ENCODE data around the gene HAL.

The HAL gene

DNA sequence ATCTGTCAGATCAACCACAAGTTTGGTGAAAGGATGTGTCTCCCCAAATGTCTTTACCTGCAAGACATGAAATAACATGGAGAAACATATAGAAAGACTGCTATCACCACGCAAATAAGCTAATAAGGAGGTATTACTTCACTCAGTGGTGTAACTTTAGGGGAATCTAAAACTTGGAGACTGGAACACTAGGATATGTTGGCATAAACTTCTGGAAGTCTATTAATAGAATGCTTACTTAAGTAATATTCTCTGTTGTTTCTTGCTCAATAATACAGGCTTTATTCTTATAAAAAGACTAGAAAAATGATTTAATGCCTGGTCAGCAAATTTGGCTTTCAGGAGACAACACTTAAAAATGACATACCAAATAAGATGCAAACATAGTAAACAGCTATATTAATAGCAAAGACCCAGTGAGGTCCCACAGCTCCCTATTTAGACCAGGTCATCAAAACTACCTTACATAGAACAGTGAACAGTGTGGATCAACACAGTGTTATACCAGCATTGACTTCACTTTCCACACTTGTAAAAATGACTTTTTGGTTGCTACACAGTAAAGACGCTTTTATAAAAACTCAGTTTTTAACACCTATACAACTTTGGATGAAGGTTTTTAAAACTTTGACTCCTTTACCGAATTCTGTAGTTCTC lies 18.9 kb upstream of the HAL start:
- no peak for DNase-seq (ENCODE audit: low read depth in 1 of 2, low spot score in 1 of 2)

DNA sequence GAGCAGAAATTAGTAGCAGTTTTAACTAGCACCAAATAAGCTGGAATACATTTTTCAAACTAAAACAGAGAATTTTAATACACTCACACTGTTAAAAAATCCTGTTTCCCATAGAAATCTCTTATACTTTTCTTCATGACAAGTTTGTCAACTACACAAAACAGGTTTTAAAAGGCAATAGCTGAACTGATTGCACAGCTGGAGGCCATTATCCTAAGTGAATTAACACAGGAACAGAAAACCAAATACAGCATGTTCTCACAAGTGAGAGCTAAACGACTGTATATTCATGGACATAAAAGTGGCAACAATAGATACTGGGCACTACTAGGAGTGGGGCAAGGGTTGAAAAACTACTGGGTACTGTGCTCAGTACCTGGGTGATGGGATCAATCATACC lies 11.6 kb upstream of the HAL start:
- DNase-seq (ENCODE audit: low read depth in 1 of 2, low spot score in 1 of 2), result no peak

GRCh38 chr12:96006727-96007126 lies 10.6 kb upstream of the HAL start:
- no peak for DNase-seq (ENCODE audit: low read depth in 1 of 2, low spot score in 1 of 2)

GRCh38 chr12:96000858-96001257 lies 4.7 kb upstream of the HAL start:
- no peak for DNase-seq (ENCODE audit: low read depth in 1 of 2, low spot score in 1 of 2)

- no peak for DNase-seq (ENCODE audit: low read depth in 1 of 2, low spot score in 1 of 2)
Observed at GRCh38 chr12:95999484-95999883, 3.3 kb upstream of the HAL start.

- DNase-seq (ENCODE audit: low read depth in 1 of 2, low spot score in 1 of 2), result no peak
Observed at GRCh38 chr12:95998611-95999286, 2.6 kb upstream of the HAL start.

DNA sequence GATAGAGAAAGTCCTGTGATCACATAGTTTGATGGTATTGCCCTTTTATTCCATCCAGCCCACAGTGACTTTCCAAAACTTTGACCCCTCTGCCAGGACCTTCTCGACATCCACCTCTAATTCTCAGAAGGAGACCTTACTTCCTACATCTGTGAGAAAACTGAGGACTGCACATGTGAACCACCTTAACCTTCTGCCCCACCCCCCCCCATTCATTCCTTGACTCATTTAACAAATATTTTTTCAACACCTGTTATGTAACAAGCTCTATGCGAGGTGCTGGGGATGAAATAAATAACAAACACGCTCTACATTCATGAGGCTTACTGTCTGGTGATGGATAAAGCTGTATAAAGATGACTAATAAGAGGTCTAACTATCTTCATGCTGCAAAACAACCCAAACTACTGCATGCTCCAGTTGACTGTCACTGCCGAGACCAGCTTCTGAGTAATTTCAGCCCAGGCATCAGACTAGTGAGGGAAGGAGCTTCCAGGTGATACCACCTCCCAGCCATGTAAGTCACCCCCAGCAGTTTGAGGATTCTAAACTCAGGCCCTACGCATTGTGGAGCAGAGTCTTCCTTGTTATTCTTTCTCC lies 1.9 kb upstream of the HAL start:
- DNase-seq (ENCODE audit: low read depth in 1 of 2, low spot score in 1 of 2), result no peak

DNA sequence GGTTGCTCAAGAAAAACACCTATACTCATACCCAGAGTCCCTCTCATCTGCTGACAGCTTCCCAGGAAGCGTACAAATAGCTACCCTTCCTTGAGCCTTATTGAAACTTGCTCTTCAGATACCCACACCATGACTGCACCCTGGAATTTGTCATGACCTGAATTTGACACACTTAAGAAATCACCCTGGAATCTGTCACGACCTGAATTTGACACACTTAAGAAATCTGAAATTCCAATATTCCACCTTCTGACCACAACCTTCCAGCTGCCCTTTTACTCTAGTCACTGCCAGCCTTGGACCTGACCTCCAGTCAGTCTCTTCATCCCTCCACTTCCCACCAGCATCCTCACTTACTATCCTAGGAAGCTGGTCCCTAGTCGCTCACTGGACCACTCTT lies 1.1 kb upstream of the HAL start:
- DNase-seq (ENCODE audit: low read depth in 1 of 2, low spot score in 1 of 2), result no peak

DNA sequence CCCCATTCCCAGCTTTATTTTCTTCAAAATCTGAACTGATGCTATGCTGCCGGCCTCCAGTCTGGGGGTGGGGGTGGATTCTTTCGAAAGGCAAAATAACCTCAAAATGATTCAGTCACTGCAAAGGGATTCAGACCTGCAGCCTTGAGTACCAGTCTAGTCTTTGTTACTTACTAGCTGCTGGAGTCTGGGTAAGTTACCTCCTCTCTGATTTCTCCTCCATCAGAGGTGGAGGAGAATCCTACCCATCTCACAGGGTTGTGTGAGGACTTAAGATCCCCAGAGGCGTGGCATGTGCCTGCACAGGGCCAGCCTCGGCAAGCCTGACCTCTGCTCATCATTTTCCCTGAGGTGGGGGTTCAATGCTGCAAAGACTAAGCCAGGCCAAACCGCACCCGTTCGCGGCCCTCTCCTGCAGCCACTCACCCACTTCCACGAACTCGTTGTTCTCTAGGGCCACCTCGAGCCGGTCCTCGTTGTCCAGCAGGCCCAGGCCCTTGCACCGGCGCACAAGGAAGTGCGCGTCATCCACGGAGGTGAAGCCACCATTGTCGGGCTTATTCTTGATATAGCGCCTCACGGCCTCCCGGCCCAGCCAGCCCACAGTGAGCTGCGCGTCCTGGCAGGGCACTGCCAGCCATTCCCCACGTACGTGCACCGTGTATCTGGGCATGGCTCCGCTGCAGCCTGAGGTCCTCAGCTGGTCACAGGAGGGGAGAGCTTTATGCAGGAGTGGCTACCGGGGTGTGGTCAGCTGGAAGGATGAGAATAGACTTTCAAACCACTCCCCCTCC lies 709 bp downstream of the HAL start:
- DNase-seq (ENCODE audit: low read depth in 1 of 2, low spot score in 1 of 2), result no peak

DNA sequence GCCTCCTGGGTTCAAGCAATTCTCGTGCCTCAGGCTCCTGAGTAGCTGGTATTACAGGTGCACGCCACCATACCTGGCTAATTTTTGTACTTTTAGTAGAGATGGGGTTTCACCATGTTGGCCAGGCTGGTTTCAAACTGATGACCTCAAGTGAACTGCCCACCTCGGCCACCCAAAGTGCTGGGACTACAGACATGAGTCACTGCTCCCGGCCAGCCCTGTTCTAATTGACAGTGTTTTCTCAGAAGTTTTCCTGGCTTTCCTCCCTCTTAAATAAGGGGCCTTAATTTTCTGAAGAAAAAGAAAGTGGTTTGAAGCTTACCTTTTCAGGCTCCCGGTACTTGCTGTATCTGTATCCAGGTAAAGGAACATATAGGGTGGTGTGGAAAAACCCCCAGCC lies 1.7 kb downstream of the HAL start:
- DNase-seq (ENCODE audit: low read depth in 1 of 2, low spot score in 1 of 2), result no peak

DNA sequence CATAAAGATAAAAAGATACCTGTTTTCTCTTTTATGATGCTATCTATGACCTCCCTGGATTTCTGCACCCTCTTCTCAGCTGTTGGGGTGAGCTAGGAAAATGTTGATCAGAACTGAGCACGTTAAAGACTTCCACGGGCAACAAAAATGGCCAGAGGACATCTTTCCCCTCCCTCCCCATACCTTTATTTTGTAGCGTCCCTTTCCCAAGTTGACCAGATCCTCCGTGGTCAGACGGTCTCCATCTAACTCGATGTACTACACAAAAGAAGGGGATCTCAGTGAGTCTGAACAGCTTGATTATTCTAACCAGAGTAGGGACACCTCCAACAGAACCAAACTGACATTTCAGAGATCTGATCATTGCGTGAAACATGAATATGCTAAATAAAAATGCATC lies 2.2 kb downstream of the HAL start:
- DNase-seq (ENCODE audit: low read depth in 1 of 2, low spot score in 1 of 2), result no peak

GRCh38 chr12:95990136-95990535 lies 6.0 kb downstream of the HAL start:
- DNase-seq (ENCODE audit: low read depth in 1 of 2, low spot score in 1 of 2), result no peak

GRCh38 chr12:95989504-95990123 lies 6.5 kb downstream of the HAL start:
- DNase-seq (ENCODE audit: low read depth in 1 of 2, low spot score in 1 of 2), result no peak

DNA sequence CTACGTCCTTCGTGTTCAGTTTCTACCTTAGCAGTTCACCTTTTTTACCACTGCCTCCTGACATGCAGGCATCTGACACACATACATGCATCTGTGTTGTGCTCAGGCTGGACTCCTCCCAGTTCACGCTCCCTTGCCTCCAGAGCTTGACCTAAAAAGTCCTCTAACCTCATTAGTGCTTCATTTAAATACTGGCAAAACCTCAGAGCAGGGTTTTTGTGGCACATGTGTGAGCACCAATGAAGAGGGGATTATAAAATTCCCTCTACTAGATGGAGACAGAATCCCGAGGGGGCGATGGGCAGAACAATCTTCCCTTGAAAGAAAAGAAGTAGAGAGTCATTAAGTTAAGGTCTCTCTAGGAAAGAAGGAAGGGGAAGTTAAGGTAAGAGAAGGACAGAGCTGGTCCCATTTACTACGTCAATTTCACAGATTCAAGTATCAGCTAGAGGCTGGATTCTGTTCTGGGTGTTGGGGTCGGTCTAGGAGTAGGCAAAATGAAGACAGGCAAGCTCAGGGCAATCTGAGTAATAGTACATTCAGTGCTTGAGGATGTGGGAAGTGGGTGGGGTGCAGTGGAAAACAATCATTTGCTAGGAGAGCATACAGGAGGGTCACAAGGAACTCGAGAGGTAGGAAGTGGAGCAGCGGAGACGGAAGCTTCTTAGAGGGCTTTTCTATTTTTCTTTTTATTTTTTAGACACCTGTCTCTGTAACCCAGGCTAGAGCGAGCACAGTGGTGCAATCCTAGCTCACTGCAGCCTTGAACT lies 7.5 kb downstream of the HAL start:
- no peak for DNase-seq (ENCODE audit: low read depth in 1 of 2, low spot score in 1 of 2)

- DNase-seq (ENCODE audit: low read depth in 1 of 2, low spot score in 1 of 2), result no peak
Observed at GRCh38 chr12:95986635-95987570, 9.2 kb downstream of the HAL start.

DNA sequence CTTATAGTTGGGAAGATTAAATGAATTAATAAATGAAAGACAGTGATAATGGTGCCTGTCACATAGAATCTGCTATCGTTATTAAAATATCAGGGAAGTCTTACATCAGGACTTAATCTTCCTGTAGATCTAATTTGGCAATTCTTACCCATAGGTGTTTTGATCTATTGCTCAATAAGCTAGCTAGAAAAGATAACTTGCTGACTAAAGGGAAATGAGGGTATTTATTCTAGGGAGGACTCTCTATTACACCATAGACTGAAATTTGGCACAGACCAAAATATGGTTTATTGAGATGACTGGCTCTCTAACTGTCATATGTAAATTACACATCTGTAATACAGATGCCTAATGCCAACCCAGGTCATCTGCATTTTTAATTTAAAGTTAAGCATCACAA lies 11.5 kb downstream of the HAL start:
- DNase-seq (ENCODE audit: low read depth in 1 of 2, low spot score in 1 of 2), result no peak

DNA sequence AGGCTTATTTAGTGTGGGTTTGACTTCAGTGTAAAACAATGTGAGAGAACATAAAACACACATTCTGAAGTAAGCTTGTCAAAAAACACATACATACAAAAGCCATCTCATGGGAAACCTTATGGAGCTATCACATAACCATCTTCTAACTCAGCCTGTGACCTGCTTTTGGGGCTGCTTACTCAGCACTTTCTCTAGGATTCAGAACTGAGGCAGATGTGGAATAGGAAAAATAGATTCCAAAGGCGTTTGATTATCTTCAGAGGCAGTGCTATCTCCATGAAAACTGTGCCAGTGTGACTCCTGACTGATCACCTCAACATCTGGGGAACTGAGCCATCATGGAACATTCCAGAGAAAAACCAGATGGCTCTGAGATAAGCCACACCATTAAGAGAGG lies 13.5 kb downstream of the HAL start:
- DNase-seq (ENCODE audit: low read depth in 1 of 2, low spot score in 1 of 2), result no peak

DNA sequence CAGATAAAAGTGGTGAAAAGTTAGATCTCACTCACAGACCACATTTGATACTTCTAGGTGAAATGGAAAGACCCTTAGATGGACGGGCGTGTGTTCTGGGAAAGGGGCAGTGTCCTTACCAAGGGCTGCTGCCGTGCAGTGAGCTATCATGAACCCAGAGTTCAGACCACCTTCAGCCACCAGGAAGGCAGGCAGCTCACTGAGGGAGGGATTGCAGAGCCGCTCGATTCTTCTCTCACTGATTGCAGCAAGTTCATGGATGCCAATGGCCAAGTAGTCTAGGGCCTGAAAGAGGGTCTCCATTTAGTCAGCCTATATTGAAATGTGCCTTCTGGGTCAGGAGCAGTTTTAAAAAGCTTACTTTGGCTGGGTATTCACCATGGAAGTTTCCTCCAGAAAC lies 15.7 kb downstream of the HAL start:
- DNase-seq (ENCODE audit: low read depth in 1 of 2, low spot score in 1 of 2), result no peak

DNA sequence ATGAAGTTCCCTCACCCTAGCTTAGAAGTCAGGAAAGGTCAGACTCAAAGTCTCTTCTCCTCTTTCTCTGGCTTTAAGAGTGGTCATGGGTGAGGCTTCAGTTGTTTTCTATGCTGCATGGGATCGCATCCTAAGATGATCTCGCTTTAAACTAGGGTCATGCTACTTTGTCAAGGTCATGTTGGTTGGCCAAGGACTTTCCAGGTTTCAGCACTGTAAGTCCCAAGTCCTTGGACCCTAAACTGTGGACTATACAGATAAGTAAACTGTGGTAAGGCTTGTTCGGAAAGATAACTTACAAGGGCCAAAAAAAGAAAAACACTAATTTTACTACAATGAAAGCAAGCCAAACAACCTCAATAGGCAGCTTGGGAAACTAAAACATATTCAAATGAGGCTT lies 17.4 kb downstream of the HAL start:
- DNase-seq (ENCODE audit: low read depth in 1 of 2, low spot score in 1 of 2), result no peak

DNA sequence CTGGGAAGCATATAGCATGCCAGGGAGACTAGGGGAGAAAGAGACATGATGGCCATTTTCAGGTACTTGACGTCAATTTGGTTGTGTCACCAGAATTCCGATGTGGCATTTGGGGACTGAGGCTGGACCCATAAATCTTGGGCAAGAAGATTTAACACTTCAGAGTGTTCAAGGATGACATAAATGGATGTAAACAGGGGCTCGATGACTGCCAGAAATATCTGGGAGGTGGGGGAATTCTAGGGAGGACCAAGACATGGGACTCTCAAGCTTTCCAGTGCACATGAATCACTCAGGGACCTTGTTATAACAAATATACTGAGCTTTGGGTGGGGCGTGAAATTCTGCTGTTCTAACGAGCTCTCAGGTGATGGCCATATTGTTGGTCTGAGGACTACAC lies 17.8 kb downstream of the HAL start:
- no peak for DNase-seq (ENCODE audit: low read depth in 1 of 2, low spot score in 1 of 2)

Measured in stimulated activated CD4-positive, alpha-beta T cell treated with anti-CD3 and anti-CD28 coated beads, Interleukin-15, amount 100 ng/mL, for 1 hour (primary cell).